Esophagus squamous epithelium (tissue), 4 donors: ENCODE data around the gene POU2F1.

ENCODE experiments used
- POLR2A ChIP-seq, 4 donors: fragments of 450-650 bp; IDR thresholded peaks; one replicate each; pipeline ENCODE4 v1.6.1; 2017; ENCODE audit warnings: antibody characterized with exemption in 4 of 4, mild to moderate bottlenecking in 4 of 4, moderate library complexity in 3 of 4
- TF ChIP-seq, protein P1 (sequence below), 6 experiments: fragments of 450-650 bp in 4 of 6; fragments of 200-600 bp in 2 of 6; sonication (generic) in 2 of 6; IDR thresholded peaks; one replicate each; pipeline ENCODE4 v1.5.1; 2016 to 2019; ENCODE audit warnings: antibody characterized with exemption in 6 of 6, mild to moderate bottlenecking in 4 of 6, moderate library complexity in 4 of 6

DNA sequence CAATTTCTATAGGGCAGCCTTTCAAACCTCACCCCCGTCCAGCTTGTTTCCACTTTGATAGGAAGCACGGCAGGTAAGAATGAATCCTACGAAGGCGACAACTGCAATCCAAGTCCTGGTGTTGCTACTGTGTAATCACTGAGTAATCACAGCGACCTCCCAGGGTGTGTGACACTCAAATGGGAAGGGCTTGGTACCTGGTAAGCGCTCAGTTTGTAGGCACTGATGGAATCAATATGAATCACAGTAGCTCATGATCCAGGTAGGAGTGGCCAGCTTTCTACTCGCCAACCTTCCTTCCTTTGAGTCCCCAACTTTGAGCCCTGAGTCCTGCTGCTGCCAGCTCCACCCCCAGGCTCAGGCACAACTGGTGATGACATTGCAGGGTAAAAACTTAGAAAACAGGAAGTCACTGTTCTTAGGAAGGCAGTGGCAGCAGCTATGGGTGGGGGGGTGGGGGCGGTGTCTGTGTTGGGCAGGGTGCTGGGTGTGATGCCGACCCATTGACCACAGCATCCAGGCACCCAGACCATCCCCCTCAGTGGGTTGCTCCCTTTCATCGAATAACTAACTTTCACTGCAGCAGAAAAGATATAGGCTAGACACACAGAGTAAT, 226.9 kb downstream of the POU2F1 start:
- TF ChIP-seq, protein P1, sequence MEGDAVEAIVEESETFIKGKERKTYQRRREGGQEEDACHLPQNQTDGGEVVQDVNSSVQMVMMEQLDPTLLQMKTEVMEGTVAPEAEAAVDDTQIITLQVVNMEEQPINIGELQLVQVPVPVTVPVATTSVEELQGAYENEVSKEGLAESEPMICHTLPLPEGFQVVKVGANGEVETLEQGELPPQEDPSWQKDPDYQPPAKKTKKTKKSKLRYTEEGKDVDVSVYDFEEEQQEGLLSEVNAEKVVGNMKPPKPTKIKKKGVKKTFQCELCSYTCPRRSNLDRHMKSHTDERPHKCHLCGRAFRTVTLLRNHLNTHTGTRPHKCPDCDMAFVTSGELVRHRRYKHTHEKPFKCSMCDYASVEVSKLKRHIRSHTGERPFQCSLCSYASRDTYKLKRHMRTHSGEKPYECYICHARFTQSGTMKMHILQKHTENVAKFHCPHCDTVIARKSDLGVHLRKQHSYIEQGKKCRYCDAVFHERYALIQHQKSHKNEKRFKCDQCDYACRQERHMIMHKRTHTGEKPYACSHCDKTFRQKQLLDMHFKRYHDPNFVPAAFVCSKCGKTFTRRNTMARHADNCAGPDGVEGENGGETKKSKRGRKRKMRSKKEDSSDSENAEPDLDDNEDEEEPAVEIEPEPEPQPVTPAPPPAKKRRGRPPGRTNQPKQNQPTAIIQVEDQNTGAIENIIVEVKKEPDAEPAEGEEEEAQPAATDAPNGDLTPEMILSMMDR (IDR thresholded peaks at IDR 0.05): no peak
- TF ChIP-seq POLR2A (IDR thresholded peaks at IDR 0.05): peak in 1 of 4 donors; percentile 37
